K562 (cell line): Measurements from ENCODE around the gene CWF19L2.
"Not testable (repeated sequence)": the region's sequence is repeated elsewhere in the genome, so short reads cannot be mapped to it uniquely, and the experiment has no call there.

Source experiments
- CTCF ChIP-seq, 3 experiments: IDR thresholded peaks in 2 of 3; conservative IDR thresholded peaks in 1 of 3; 2 replicates each; pipeline ENCODE4 v1.5.1; 2011 to 2012; ENCODE audit warnings: low read length in 3 of 3, mild to moderate bottlenecking in 3 of 3, control low read depth in 2 of 3, improper control_type of control experiment in 1 of 3, inconsistent platforms in 1 of 3, low read depth in 1 of 3, mixed read lengths in 1 of 3, moderate library complexity in 1 of 3; ENCODE audit not compliant: insufficient read depth in 2 of 3
- ERF ChIP-seq: fragments of 450-650 bp; formaldehyde crosslinking; IDR thresholded peaks from 2 replicates; pipeline ENCODE4 v1.4.0; 2020; ENCODE audit warnings: mild to moderate bottlenecking, mixed read lengths
- ETS1 ChIP-seq: conservative IDR thresholded peaks from 2 replicates; pipeline ENCODE4 v1.6.1; 2011; ENCODE audit warnings: low read depth, mild to moderate bottlenecking, low read length; ENCODE audit not compliant: control insufficient read depth
- MAX ChIP-seq: sonication (generic); formaldehyde crosslinking; IDR thresholded peaks from 2 replicates; pipeline ENCODE4 v1.9.0; 2022; ENCODE audit warnings: mild to moderate bottlenecking, missing genetic modification reagents
- NKRF ChIP-seq: fragments of 450-650 bp; IDR thresholded peaks from 2 replicates; pipeline ENCODE4 v1.6.1; 2016; ENCODE audit warnings: borderline replicate concordance
- RAD21 ChIP-seq, 2 experiments: fragments of 250-450 bp in 1 of 2; fragments of 450-650 bp in 1 of 2; sonication (Bioruptor Pico) in 1 of 2; formaldehyde crosslinking in 1 of 2; IDR thresholded peaks in 1 of 2; conservative IDR thresholded peaks in 1 of 2; 2 replicates each; pipeline versions ENCODE4 v1.4.0 to v1.8.0; 2020 to 2022; ENCODE audit warnings: mild to moderate bottlenecking in 2 of 2, moderate library complexity in 1 of 2
- RNF2 ChIP-seq: sonication (generic); IDR thresholded peaks from 2 replicates; pipeline ENCODE4 v1.6.1; 2016
- UBTF ChIP-seq, 2 experiments: IDR thresholded peaks; 2 replicates each; pipeline ENCODE4 v1.6.1; 2012; ENCODE audit warnings: improper control_type of control experiment in 2 of 2, low read depth in 2 of 2, low read length in 2 of 2, borderline replicate concordance in 1 of 2
- USF2 ChIP-seq: sonication (generic); formaldehyde crosslinking; IDR thresholded peaks from 2 replicates; pipeline ENCODE4 v1.5.0; 2020; ENCODE audit warnings: missing genetic modification reagents
- ZBTB49 ChIP-seq: sonication (generic); formaldehyde crosslinking; IDR thresholded peaks from 2 replicates; pipeline ENCODE4 v1.8.0; 2022; ENCODE audit warnings: missing genetic modification reagents, mild to moderate bottlenecking, borderline replicate concordance
- ZEB2 ChIP-seq: fragments of 450-650 bp; IDR thresholded peaks from 2 replicates; pipeline ENCODE4 v1.6.1; 2016
- ZNF274 ChIP-seq: IDR thresholded peaks from 2 replicates; pipeline ENCODE4 v1.6.1; 2011; ENCODE audit warnings: low read depth, mild to moderate bottlenecking, low read length, moderate library complexity, borderline replicate concordance
- ZNF436 ChIP-seq: fragments of 250-450, 450-650 bp; sonication (Bioruptor Pico); formaldehyde crosslinking; IDR thresholded peaks from 2 replicates; pipeline ENCODE4 v1.7.0; 2020; ENCODE audit warnings: mild to moderate bottlenecking

- TF ChIP-seq CTCF (IDR thresholded peaks at IDR 0.05 in 2 of 3, conservative IDR thresholded peaks at IDR 0.05 in 1 of 3; ENCODE audit: insufficient read depth in 2 of 3, low read depth in 1 of 3, low read length in 3 of 3); RNF2; ZNF274; MAX (CRISPR knock-in tag); ZNF436; NKRF; UBTF (IDR thresholded peaks at IDR 0.05; ENCODE audit: borderline replicate concordance in 1 of 2, low read depth in 2 of 2, low read length in 2 of 2); ZEB2; ZBTB49; USF2; ETS1; RAD21 (CRISPR knock-in tag; conservative IDR thresholded peaks at IDR 0.05 in 1 of 2, IDR thresholded peaks at IDR 0.05 in 1 of 2); ERF (CRISPR knock-in tag): not testable (repeated sequence)
Measured at GRCh38 chr11:107401131-107401530, 56.5 kb downstream of the CWF19L2 start.
